Measurements from ENCODE around the gene SLC47A1.

Gene SLC47A1

GRCh38 chr17:19539040-19539399 is 5.4 kb downstream of the SLC47A1 start:
- H3K36me3 ChIP-seq (ENCODE audit: control insufficient read depth in 2 of 2, insufficient read depth in 1 of 2, low read length in 2 of 2), result no peaks in the 10 kb centered on the region
- no peak overlapping the region for H3K27ac ChIP-seq (ENCODE audit: extremely low read depth, low read depth, low read length)
- no peaks in the 10 kb centered on the region for H3K9me3 ChIP-seq (ENCODE audit: control insufficient read depth, insufficient read depth, low read depth, low read length)
- TF ChIP-seq ZBTB48 (tag by site-specific recombination; IDR thresholded peaks at IDR 0.05) (no peak), TCF7L2 (IDR thresholded peaks at IDR 0.05; ENCODE audit: borderline replicate concordance, low read depth, low read length) (no peak), ZNF202 (tag by site-specific recombination; IDR thresholded peaks at IDR 0.05; ENCODE audit: borderline replicate concordance) (no peak), ZNF2 (tag by site-specific recombination; IDR thresholded peaks at IDR 0.05) (no peak), ZNF223 (tag by site-specific recombination; IDR thresholded peaks at IDR 0.05) (no peak), ZNF350 (tag by site-specific recombination; IDR thresholded peaks at IDR 0.05) (no peak), BCL11A (tag by site-specific recombination; IDR thresholded peaks at IDR 0.05; ENCODE audit: low read depth) (no peak), ZSCAN16 (tag by site-specific recombination; IDR thresholded peaks at IDR 0.05) (no peak), YY1 (tag by site-specific recombination; IDR thresholded peaks at IDR 0.05) (no peak), ZNF239 (tag by site-specific recombination; IDR thresholded peaks at IDR 0.05) (no peak), SP2 (tag by site-specific recombination; IDR thresholded peaks at IDR 0.05) (no peak), KLF8 (tag by site-specific recombination; IDR thresholded peaks at IDR 0.05) (no peak), ZNF248 (tag by site-specific recombination; IDR thresholded peaks at IDR 0.05) (no peak), ZNF48 (tag by site-specific recombination; IDR thresholded peaks at IDR 0.05) (no peak), ZNF514 (tag by site-specific recombination; IDR thresholded peaks at IDR 0.05) (no peak)
- ChIA-PET CTCF (no interaction called here), POLR2A (no interaction called here)
- H3K4me1 ChIP-seq (ENCODE audit: control insufficient read depth, insufficient read depth, low read length), result no peaks in the 10 kb centered on the region
- no peak overlapping the region for H3K4me3 ChIP-seq (ENCODE audit: low read depth, low read length)

- Histone ChIP-seq H3K4me3 (ENCODE audit: low read depth, low read length) (no peak overlapping the region), H3K27ac (ENCODE audit: extremely low read depth, low read depth, low read length) (no peak overlapping the region), H3K4me1 (ENCODE audit: control insufficient read depth, insufficient read depth, low read length) (no peaks in the 10 kb centered on the region), H3K9me3 (ENCODE audit: control insufficient read depth, insufficient read depth, low read depth, low read length) (no peaks in the 10 kb centered on the region), H3K36me3 (ENCODE audit: control insufficient read depth in 2 of 2, insufficient read depth in 1 of 2, low read length in 2 of 2) (no peaks in the 10 kb centered on the region)
- ChIA-PET CTCF (interaction anchor here (0.5 to 1.6 kb wide), 4 partner anchors 28 to 696 kb away, joined by 3 to 4 read pairs (median 3); no protein-coding TSS in a partner anchor), POLR2A (no interaction called here)
- no peak for TF ChIP-seq ZNF280C (tag by site-specific recombination; IDR thresholded peaks at IDR 0.05)
- no peak for TF ChIP-seq ZNF791 (tag by site-specific recombination; IDR thresholded peaks at IDR 0.05)
- no peak for TF ChIP-seq ZSCAN16 (tag by site-specific recombination; IDR thresholded peaks at IDR 0.05)
- TF ChIP-seq PBX3 (CRISPR knock-in tag; IDR thresholded peaks at IDR 0.05), result no peak
- TF ChIP-seq ZNF223 (tag by site-specific recombination; IDR thresholded peaks at IDR 0.05), result no peak
Observed at GRCh38 chr17:19539841-19540311, 6.2 kb downstream of the SLC47A1 start.

- POLR2A ChIA-PET, result no interaction called here
- no peak overlapping the region for H3K27ac ChIP-seq (ENCODE audit: extremely low read depth, low read depth, low read length)
- H3K9me3 ChIP-seq (ENCODE audit: control insufficient read depth, insufficient read depth, low read depth, low read length), result no peaks in the 10 kb centered on the region
Observed at GRCh38 chr17:19540706-19541370, 7.2 kb downstream of the SLC47A1 start.

More at GRCh38 chr17:19540706-19541370, 7.2 kb downstream of the SLC47A1 start:
- CTCF ChIA-PET, result interaction anchor here (1.2 to 1.6 kb wide), 3 partner anchors 172 to 226 kb away, joined by 3 to 4 read pairs (median 3); no protein-coding TSS in a partner anchor
- Histone ChIP-seq H3K4me3 (ENCODE audit: low read depth, low read length) (no peak overlapping the region), H3K4me1 (ENCODE audit: control insufficient read depth, insufficient read depth, low read length) (no peaks in the 10 kb centered on the region), H3K36me3 (ENCODE audit: control insufficient read depth in 2 of 2, insufficient read depth in 1 of 2, low read length in 2 of 2) (no peaks in the 10 kb centered on the region)
- TF ChIP-seq ZNF26 (tag by site-specific recombination; IDR thresholded peaks at IDR 0.05) (no peak), ZNF2 (tag by site-specific recombination; IDR thresholded peaks at IDR 0.05) (no peak), ZNF555 (tag by site-specific recombination; conservative IDR thresholded peaks at IDR 0.05) (no peak), SCRT1 (tag by site-specific recombination; IDR thresholded peaks at IDR 0.05; ENCODE audit: borderline replicate concordance) (no peak), ZNF777 (tag by site-specific recombination; IDR thresholded peaks at IDR 0.05; ENCODE audit: borderline replicate concordance) (no peak), ZNF248 (tag by site-specific recombination; IDR thresholded peaks at IDR 0.05) (no peak), ZFP3 (tag by site-specific recombination; IDR thresholded peaks at IDR 0.05; ENCODE audit: low read depth) (no peak), ZNF114 (tag by site-specific recombination; IDR thresholded peaks at IDR 0.05) (no peak), ZNF174 (tag by site-specific recombination; IDR thresholded peaks at IDR 0.05) (no peak), REPIN1 (tag by site-specific recombination; IDR thresholded peaks at IDR 0.05; ENCODE audit: low read depth) (no peak)

Measured in HEK293 (cell line).